SIG-M5 treated with dmso at 0.1 percent for 504 hours (cell line): ENCODE data around the gene ANKRD2.
"Not testable (repeated sequence)": the region's sequence is repeated elsewhere in the genome, so short reads cannot be mapped to it uniquely, and the experiment has no call there.

ENCODE experiments used
- DNase-seq: peaks from one replicate; lab custom pipeline; 2025; ENCODE audit not compliant: unreplicated experiment; lab: John Stamatoyannopoulos, UW

Gene ANKRD2, protein sequence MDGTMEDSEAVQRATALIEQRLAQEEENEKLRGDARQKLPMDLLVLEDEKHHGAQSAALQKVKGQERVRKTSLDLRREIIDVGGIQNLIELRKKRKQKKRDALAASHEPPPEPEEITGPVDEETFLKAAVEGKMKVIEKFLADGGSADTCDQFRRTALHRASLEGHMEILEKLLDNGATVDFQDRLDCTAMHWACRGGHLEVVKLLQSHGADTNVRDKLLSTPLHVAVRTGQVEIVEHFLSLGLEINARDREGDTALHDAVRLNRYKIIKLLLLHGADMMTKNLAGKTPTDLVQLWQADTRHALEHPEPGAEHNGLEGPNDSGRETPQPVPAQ

DNA sequence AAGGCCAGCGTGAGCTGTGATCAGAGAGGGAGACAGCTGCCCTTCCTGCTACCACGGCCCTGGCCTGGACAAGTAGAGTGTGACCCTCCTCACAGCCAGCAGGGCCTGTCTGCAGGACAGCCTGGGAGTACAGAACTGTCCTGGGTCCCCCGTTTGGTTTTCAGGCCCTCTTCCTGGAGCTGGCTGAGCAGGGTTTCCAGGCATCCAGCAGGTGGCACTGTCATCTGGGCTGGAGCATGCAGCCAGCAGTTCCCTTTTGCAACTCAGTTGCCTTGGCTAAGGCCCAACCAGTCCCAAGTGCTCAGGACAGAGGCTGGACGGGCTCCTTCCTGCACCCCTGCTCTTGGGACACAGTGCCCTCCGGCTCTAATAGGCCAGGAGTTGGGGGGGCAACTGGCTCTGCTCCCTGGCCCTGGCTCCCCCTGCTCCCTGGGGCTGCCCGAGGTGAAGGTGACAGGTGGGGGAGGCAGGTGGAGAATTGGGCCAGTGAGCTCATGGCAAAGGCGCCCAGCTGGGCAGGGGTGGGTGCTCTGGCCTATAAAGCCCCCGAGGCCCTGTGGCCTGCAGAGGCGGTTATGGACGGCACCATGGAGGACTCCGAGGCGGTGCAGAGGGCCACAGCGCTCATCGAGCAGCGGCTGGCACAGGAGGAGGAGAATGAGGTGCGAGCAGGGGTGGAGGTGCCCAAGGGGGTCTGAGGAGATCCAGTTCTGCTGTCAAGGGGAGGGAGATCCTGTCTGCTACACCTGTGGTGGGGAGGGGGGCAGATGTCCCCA is at the start of gene ANKRD2:
TSS of gene ANKRD2 (plus strand) at position 566 of the 776 bp plus-strand sequence. CDS start at position 576, 10 bp downstream.
- DNase-seq: peak; percentile 70

DNA sequence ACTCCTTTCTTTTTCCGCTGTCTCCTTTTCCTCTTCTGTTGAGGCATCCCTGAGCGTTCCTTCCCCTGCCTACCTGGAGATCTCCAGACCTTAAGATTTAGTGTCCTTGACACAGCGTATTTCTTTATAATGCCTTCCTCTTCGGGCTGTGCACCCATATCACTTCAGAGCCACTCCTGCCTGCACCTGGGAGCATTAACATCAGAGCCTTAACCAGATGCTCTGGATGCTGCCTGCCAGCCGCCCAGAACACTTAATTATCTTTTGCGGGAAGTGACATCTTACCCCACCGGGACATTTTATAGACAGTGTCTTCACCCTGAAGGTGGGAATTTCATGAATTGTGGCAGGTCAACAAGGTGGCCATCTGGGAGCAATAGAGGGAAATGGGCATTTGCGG is 49.6 kb upstream of the ANKRD2 start:
- DNase-seq: no peak

DNA sequence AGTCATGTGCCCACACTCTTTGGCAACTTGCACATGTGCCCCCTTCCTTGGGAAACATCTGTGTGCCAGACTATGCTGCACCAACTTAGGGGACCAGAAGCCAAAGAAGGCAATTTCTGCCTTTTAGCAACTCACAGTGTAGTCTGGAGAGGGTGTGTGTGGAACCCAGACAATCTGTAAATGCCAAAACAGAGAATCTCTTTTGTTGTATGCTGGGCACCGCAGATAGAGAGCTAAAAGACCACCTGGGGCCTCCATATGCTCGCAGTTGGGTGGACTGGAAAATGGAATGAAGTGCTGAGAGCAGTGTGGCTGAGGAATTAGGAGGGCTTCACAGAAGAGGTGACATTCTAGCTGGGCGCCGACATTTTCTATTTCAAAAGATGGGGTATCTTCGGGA is 47.5 kb upstream of the ANKRD2 start:
- no peak for DNase-seq

DNA sequence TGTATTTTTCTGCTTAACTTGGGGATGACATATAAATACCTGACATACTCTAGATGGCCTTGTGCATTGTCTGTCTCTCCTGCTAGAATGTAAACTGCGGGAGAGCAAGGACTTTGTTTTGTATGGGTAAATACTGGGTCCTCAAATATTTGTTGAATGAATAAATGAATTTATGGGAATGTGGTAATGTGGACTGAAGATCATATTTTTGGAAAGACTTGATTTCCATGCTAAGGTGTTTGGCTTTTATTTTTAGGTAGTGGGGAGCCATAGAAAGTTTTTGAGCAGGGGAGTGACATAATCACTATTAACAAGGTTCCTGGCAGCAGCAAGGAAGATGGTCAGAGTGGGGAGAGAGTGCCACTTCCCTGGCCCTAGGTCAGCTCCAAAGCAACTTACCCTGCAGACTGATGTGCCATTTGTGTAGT is 46.9 kb upstream of the ANKRD2 start:
- no peak for DNase-seq

DNA sequence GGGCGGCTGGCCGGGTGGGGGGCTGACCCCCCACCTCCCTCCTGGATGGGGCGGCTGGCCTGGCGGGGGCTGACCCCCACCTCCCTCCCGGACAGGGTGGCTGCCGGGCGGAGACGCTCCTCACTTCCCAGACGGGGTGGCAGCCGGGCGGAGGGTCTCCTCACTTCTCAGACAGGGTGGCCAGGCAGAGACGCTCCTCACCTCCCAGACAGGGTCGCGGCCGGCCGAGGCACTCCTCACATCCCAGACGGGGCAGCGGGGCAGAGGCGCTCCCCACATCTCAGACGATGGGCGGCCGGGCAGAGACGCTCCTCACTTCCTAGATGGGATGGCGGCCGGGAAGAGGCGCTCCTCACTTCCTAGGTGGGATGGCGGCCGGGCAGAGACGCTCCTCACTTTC is 43.7 kb upstream of the ANKRD2 start:
- not testable (repeated sequence) for DNase-seq

DNA sequence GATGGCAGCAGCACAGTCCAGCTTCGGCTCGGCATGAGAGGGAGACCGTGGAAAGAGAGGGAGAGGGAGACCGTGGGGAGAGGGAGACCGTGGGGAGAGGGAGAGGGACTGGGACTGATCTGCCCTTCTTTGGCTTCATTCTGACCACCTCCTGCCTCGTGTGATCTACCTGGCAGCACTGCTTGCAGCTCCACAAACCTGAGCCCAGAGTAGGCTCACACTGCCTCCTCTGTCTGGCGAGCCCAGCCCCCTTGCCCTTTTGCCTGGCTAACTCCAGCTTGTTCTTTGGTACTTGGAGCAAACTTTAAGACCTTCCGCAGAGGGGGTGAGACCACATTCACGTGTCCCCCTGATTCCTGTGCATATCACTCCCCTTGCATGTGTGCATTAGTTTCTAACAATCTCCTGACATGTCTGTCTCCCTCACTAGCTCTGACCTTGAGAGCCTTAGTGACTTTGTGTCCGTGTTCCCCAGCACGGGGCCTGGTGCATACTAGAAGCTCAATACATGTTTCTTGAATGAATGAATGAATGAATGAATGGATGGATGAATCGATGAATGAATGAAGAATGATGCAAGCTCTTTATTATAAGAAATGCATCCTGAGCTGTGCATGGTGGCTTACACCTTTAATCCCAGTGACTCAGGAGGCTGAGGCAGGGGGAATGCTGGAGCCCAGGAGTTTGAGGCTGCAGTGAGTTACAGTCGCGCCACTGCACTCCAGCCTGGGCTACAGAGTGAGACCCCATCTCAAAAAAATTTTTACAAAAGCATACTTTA is 42.7 kb upstream of the ANKRD2 start:
- DNase-seq: no peak

DNA sequence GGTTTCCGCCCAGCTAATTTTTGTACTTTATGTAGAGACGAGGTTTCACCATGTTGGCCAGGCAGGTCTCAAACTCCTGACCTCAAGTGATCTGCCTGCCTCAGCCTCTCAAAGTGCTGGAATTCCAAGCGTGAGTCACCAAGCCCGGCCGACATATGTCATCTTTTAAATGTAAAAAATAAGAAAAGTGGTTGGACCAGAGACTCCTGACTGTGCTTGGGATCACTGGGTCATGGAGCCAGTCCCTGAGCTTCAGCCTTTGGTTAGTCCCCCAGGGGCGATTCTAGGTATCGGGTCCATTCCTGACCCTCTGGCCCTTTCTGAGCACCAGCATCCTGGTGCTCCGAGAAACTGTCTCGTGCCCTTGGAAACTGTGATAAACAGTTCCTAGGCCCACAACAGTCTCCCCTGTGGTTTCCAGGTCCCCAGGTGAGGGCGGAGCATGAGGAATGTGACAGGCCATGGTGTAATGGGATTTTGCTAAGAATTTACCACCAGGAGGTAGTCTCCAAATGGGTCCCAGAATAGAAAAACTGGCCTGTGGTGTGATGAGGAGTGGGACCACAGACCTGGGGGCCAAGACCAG is 41.1 kb upstream of the ANKRD2 start:
- DNase-seq: no peak

DNA sequence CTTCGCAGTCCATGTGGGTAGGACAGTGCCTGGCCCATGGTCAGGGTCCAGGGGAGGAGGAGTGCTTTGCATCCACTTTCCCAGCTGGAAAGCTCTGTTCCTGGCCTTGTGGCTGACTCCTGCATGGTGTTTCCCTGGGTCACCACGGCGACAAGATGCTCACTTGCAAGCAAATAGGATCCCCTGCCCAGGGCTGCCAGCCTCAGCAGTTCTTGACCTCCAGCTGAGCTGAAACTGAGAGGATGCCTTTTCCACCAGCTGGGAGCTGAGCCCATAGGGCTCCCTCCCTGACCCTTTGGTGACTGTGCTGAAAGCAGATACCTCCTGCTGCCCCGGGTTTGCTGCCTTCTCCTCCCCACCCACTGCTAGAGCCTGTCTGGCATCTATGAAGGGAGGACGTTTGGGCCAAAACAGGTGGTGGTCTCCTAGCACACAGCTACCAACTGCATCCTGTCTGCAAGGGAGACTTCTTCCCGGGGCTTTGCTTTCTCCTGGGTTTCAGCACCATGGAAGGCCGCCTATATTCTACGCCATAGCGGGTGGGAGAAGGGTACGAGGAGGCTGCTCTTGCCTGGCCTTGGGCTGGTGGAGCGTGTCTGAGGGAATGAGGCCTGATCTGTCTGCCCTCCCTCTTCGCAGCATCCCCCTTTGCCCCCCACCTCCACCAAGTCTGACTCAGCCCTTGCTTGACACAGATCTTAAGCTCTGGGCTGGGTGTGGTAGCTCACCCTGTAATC is 39.5 kb upstream of the ANKRD2 start:
- no peak for DNase-seq

DNA sequence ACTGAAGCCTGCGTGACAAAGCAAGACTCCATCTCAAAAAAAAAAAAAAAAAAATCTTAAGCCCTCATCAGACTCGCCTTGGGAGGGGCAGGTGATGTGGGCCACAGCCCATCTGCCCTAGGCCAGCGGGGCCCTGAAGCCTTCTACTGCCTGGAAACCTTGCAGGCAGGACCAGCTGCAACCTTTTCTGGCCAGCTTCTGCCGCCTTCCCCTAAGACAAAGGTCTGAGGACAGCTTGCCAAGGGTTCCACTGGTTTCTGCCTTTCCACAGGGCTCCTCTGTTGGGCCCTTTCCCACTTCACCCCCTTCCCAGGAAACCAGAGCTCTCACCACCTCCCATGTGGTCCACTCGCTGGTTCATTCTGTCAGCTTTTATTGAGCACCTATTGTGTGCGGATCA is 38.7 kb upstream of the ANKRD2 start:
- no peak for DNase-seq

DNA sequence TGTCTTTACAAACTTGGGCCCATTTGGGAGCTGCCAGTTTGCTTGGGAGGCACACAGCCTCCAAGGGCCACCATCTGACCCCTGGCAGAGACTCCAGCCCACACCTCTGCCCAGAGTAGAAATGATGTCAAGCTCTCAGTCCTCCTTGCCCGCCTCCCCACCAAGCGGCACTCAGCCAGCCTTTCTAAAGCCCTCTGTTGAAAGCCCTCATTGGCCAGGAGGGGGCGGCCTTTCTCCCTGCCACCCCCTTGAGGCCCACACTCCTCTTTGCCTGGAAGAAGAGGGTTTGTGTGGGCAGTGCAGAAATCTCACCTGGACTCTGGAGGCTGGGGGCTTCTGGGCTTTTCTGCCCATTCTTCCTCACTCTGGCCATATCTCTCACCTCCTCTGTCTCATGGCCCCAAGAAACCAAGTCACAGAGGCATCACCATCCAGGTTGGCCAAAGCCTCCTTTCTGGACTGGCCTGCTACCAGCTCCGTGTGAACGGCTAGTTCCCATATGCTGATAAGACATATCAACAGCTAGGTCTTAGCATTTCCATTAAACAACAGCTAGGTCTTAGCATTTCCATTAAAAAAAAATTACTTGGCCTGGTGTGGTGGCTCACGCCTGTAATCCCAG is 37.7 kb upstream of the ANKRD2 start:
- peak; percentile 44 for DNase-seq

DNA sequence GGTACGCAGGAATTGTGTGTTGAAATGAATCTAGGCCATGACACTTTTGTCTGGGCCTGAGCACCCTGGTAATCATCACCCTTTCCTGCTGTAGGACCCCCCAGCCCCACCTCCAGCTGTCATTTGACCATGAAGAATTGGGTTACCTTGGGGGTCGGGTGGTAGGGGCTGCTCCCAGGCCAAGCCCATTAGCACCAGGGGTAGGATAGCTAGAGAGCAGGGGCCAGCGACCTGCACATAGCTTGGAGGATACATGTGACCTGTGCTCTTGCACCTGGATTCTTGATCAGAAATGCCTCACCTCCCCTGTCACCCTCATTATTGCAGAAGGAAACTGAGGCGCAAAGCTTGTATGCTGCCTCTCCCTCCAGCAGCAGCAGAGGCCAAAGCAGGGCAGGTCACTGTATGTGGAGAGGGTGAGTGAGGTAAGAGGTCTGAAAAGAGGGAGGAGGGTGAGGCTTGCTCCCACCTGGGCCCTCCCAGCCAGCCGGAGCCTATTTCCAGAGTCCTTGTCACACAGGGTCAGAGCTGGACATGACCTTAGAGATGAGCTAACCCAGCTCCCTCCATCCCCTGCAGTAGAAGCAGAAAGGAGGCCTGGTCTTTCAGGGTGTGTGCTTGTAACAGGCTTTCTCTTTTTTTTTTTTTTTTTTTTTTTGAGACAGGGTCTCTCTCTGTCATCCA is 35.3 kb upstream of the ANKRD2 start:
- DNase-seq: no peak

DNA sequence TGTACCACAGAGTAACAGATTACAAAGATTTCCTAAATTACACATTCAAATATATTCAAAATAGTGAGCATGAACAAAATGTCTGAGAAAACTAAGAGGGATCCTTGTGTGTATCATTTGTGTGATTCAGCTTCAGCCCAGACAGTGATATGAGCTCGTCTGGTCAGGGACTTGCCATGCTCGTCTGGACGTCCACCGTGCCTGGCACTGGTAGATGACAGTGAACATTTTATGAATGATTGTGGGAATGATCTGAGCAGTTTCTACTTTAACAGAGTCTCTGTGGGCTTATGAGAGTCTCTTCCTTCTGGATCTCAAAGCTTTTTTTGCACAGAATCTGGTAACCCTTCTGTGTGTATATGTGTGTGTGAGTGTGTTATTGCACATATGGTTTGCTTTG is 34.2 kb upstream of the ANKRD2 start:
- no peak for DNase-seq

DNA sequence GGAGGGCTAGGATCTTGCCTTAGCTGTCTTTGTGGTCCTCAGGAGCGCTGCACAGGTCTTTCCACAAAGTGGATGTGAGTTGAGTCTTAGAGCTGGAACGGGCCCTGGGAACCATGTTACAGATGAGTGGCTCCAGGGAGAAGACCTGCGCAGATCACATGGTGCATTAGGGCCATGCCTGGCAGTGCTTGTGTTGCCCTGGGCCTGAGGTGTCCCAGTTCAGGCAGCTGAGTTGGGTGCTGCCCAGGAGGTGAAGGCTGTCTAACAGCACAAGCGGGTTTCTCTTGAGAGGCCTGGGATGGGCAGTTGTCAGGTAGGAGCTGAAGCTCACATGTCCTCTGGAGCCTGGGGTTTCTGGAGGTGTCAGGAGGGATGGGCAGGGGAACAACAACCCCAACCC is 33.7 kb upstream of the ANKRD2 start:
- no peak for DNase-seq

DNA sequence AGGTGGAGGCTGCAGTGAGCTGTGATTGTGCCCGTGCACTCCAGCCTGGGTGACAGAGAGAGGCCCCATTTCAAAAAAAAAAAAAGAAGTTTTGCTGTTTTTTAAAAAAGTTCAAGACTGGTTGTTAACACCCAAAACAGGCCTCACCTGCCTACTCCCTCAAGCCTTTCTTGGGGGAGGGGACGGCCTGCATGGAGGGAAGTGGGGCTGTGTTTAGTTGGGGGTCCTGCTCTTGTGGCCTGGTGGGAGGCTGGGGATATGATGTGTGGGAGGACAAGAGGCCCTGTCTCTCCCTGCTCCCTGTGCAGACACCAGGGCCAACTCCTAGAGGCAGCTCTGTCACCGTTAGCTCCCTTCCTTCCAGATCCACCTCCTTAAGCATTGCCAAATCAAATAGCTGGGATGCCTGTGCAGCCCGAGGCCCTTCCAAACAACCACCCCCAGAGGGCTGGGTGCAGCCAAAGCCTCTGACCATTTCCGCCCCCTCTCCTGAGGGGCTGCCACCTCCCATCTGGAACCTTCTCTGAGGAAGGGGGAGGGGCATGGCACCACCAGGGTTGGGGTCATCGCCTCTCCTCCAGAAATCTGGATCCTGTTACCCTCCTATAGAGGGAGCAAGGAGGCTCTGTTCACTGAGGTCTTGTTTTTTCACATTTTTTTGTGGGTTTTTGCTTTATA is 32.9 kb upstream of the ANKRD2 start:
- DNase-seq: no peak

DNA sequence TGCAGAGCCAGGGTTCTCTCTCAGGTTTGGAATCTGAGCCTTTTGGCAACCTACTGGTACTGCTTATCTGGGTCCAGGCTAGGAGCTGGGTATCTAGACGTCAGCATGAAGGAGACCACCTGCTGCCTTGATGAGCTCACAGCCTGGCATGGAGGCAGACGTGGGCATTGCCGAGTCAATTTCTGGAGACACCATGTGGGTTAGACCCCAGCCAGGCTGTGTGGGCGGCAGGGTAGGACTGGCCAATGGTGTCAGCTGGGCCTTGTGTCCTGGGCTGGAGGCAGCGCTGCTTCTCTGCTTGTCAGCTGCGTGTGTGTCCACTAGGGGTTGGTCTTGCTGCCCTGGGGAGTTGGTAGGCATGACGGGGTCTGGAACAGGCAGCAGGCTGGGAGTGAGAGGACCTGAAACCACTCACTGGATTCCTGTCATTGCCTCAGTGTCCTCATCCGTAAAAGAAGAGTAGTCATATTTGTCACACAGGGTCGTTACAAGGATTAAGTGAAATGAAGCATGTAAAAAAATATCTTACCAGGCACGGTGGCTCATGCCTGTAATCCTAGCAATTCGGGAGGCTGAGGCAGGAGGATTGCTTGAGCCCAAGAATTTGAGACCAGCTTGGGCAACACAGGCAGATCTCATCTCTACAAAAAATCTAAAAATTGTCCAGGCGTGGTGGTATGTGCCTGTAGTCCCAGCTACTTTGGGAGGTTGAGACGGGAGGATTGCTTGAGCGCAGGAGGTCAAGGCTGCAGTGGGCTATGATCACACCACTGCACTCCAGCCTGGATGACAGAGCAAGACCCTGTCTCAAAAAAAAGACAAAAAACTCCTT is 31.7 kb upstream of the ANKRD2 start:
- DNase-seq: no peak

DNA sequence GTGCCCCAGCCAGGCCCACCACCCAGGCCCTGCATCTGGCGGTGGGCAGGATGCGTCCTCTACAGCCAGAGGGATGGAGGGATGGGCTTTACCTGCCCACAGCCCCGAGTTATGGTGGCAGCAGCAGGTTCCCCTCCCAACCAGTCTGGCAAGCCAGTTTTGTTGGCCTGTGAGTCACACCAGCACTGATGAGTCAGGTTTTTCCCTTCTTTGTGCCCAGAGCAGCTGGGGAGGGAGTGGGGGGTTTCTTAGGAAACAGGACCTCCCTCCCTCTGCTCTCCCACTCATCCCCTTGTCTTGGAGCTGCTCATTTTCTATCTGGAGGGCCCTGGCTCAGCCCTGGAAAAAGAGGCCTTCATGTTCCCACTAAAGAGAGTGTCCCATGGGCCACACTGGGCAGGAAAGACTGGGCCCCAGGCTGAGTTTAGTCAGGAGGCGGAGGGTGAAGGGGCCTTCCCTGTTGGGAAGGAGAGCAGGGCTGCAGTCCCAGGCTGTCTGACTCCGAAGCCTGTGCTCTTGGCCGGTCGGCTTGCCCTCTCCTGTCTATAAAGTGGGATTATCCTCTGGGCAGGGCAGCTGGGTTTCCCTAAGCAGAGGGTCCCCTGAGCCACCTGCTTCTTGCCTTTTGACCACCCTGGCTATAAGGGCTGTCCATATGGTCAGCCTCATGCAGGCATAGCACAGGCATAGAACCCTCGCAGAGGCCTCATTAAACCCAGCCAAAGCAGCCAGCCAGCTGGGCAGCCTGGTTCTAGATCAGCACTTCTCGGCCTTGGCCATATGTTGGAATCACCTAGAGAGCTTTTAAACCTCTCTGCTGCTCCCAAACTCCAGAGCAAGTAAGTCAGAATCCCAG is 30.2 kb upstream of the ANKRD2 start:
- DNase-seq: peak; percentile 37

DNA sequence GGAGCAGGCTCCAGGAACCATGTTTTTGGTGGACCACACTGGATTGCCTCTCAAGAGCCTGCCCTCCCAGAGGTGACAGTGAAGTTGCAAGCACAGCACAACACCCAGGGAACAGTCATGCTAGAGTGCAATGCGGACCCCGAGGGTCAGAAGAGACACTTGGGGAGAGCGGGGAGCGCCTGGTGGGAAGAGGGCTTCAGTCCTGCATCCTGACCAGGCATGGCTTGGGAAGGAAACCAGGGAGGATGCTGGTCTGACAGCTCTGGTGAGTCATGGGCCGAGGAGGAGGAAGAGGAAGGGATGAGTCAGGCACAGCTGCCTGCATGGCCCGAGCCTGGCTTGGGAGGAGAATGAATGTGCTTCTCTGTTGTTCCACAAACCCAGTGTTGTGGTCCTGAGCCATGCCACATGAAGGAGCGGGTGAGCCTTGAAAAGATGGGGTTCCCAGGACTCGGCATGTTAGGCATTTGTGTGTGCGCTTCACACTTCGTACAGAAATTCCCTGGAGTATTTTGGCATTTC is 29.5 kb upstream of the ANKRD2 start:
- peak; percentile 79 for DNase-seq
